IMR-90 (cell line): ENCODE measurements around the gene CPNE6. TPM values are rescaled to one million over a fixed set of nuclear protein-coding genes. Genes with fewer than 3 reads are reported as not detected.
"Not testable (repeated sequence)": the region's sequence is repeated elsewhere in the genome, so short reads cannot be mapped to it uniquely, and the experiment has no call there.

ENCODE experiments used
- ATAC-seq: fragments of 200-7000 bp; cut with Tn5 transposase; 2 replicates; pipeline ENCODE4 v1.9.1; 2020; ENCODE audit warnings: low read depth, mild to moderate bottlenecking, moderate library complexity
- BruUV-seq: library from RNA; stranded (reverse); fragments of 400-500 nt; replicated peaks from 2 replicates; lab custom pipeline; 2021; lab: Mats Ljungman, UMichigan
- CTCF ChIA-PET: fragments of 300-600 bp; formaldehyde crosslinking; extraction: SDS; loops from one replicate; lab custom pipeline; 2021; ENCODE audit warnings: antibody characterized with exemption; lab: Yijun Ruan, JAX
- POLR2A ChIA-PET: fragments of 300-600 bp; sonication (Branson Sonifier 250); formaldehyde crosslinking; loops from one replicate; lab custom pipeline; 2022; ENCODE audit warnings: antibody characterized with exemption; ENCODE audit not compliant: unreplicated experiment; lab: Charles Lee
- DNase-seq: peaks from one replicate; pipeline ENCODE4 v3.0.0; 2013
- H2AFZ ChIP-seq: replicated peaks from 2 replicates; pipeline ENCODE3; 2013; ENCODE audit warnings: low read length, mild to moderate bottlenecking; ENCODE audit not compliant: poor library complexity
- H2AK5ac ChIP-seq: 2 replicates; pipeline ENCODE4 v1.6.1; 2013; ENCODE audit warnings: low read depth, low read length, inconsistent platforms
- H2AK9ac ChIP-seq: replicated peaks from 2 replicates; pipeline ENCODE3; 2013; ENCODE audit warnings: mild to moderate bottlenecking, low read depth, low read length, moderate library complexity; ENCODE audit not compliant: poor library complexity
- H2BK120ac ChIP-seq: 2 replicates; pipeline ENCODE4 v1.6.1; 2013; ENCODE audit warnings: low read depth, low read length, inconsistent platforms
- H2BK15ac ChIP-seq: 3 replicates; pipeline ENCODE4 v1.6.1; 2013; ENCODE audit warnings: low read depth, low read length, inconsistent platforms
- H2BK20ac ChIP-seq: 2 replicates; pipeline ENCODE4 v1.6.1; 2013; ENCODE audit warnings: low read depth, mild to moderate bottlenecking, inconsistent platforms, low read length, moderate library complexity
- H2BK5ac ChIP-seq: 2 replicates; pipeline ENCODE4 v1.6.1; 2013; ENCODE audit warnings: mild to moderate bottlenecking, low read depth, low read length, inconsistent platforms; ENCODE audit not compliant: poor library complexity, severe bottlenecking
- H3K14ac ChIP-seq: replicated peaks from 2 replicates; pipeline ENCODE4 v1.6.1; 2013; ENCODE audit warnings: low read depth, low read length, inconsistent platforms
- H3K18ac ChIP-seq: 2 replicates; pipeline ENCODE4 v1.6.1; 2013; ENCODE audit warnings: low read depth, low read length, control low read depth
- H3K23ac ChIP-seq: 2 replicates; pipeline ENCODE4 v1.6.1; 2013; ENCODE audit warnings: low read depth, low read length, inconsistent platforms
- H3K27ac ChIP-seq: 2 replicates; pipeline ENCODE4 v1.5.1; 2013; ENCODE audit warnings: mild to moderate bottlenecking, control low read depth, low read length; ENCODE audit not compliant: insufficient read depth
- H3K27me3 ChIP-seq: 2 replicates; pipeline ENCODE4 v1.6.1; 2013; ENCODE audit warnings: low read length; ENCODE audit not compliant: control insufficient read depth, insufficient read depth
- H3K36me3 ChIP-seq: 2 replicates; pipeline ENCODE4 v1.6.1; 2013; ENCODE audit warnings: low read length, mixed read lengths; ENCODE audit not compliant: control insufficient read depth, insufficient read depth
- H3K4ac ChIP-seq: 2 replicates; pipeline ENCODE4 v1.6.1; 2013; ENCODE audit warnings: low read depth, low read length, inconsistent platforms
- H3K4me1 ChIP-seq: 2 replicates; pipeline ENCODE4 v1.6.1; 2013; ENCODE audit warnings: low read length, mixed read lengths; ENCODE audit not compliant: control insufficient read depth, insufficient read depth
- H3K4me2 ChIP-seq: 2 replicates; pipeline ENCODE4 v1.6.1; 2013; ENCODE audit warnings: low read depth, mild to moderate bottlenecking, control low read depth, low read length, moderate library complexity
- H3K4me3 ChIP-seq: 2 replicates; pipeline ENCODE4 v1.5.1; 2013; ENCODE audit warnings: low read depth, mild to moderate bottlenecking, control low read depth, low read length, moderate library complexity; ENCODE audit not compliant: insufficient read depth
- H3K56ac ChIP-seq: 2 replicates; pipeline ENCODE4 v1.6.1; 2013; ENCODE audit warnings: low read length, inconsistent platforms; ENCODE audit not compliant: insufficient read depth; ENCODE audit errors: extremely low read depth
- H3K79me1 ChIP-seq, 2 experiments: 2 replicates each; pipeline ENCODE4 v1.6.1; 2013; ENCODE audit warnings: low read length in 2 of 2, inconsistent platforms in 1 of 2, low read depth in 1 of 2
- H3K9ac ChIP-seq: 2 replicates; pipeline ENCODE4 v1.6.1; 2013; ENCODE audit warnings: low read depth, low read length, control low read depth
- H3K9me1 ChIP-seq: 2 replicates; pipeline ENCODE4 v1.6.1; 2013; ENCODE audit warnings: low read length, inconsistent platforms; ENCODE audit not compliant: insufficient read depth
- H3K9me3 ChIP-seq: 2 replicates; pipeline ENCODE4 v1.6.1; 2013; ENCODE audit warnings: low read length; ENCODE audit not compliant: control insufficient read depth, insufficient read depth
- H4K20me1 ChIP-seq: 2 replicates; pipeline ENCODE4 v1.6.1; 2013; ENCODE audit warnings: low read length, inconsistent platforms; ENCODE audit not compliant: insufficient read depth
- H4K5ac ChIP-seq: 2 replicates; pipeline ENCODE4 v1.6.1; 2013; ENCODE audit warnings: mild to moderate bottlenecking, low read depth, low read length, control low read depth
- H4K8ac ChIP-seq, 2 experiments: 2 replicates each; pipeline ENCODE4 v1.6.1; 2013; ENCODE audit warnings: low read depth in 2 of 2, low read length in 2 of 2, control low read depth in 1 of 2, inconsistent platforms in 1 of 2
- H4K91ac ChIP-seq: 2 replicates; pipeline ENCODE4 v1.6.1; 2013; ENCODE audit warnings: low read depth, low read length, inconsistent platforms; ENCODE audit not compliant: insufficient read depth
- CTCF ChIP-seq: conservative IDR thresholded peaks from 2 replicates; pipeline ENCODE4 v1.5.1; 2012; ENCODE audit warnings: mild to moderate bottlenecking, low read depth, low read length, improper control_type of control experiment
- WGBS, 2 experiments: methylation state at CpG; one replicate each; pipeline versions ENCODE4 v1.1.5 to v1.1.7; 2013; ENCODE audit warnings: missing lambda C conversion rate in 2 of 2; ENCODE audit not compliant: insufficient read length in 1 of 2; ENCODE audit errors: extremely low coverage in 2 of 2; 5-methylcytosine and 5-hydroxymethylcytosine counted together
- dilution Hi-C: fragments of 300-500 bp; cut with HindIII; formaldehyde crosslinking; loops from one replicate; pipeline ENCODE4 v1.14.3; 2018; ENCODE audit warnings: low sequenced_read_pairs; ENCODE audit not compliant: unreplicated experiment
- in situ Hi-C: fragments of 300-500 bp; cut with MboI; formaldehyde crosslinking; loops from 3 replicates; pipeline ENCODE4 v1.14.3; 2019; ENCODE audit warnings: low sequenced_read_pairs, inconsistent platforms, mixed read lengths
- intact Hi-C: fragments of 100-400 bp; cut with micrococcal nuclease; formaldehyde crosslinking; loops from 2 replicates; pipeline ENCODE4 v1.10.0; 2022
- polyA plus RNA-seq, 3 experiments: library from polyadenylated mRNA; depleted of rRNA; stranded (reverse); fragments of >200 nt; gene quantifications; 2 replicates each; pipeline ENCODE4 v1.2.3, GENCODE V29; 2012; ENCODE audit warnings: low replicate concordance in 1 of 3
- total RNA-seq: library from RNA; depleted of rRNA; stranded (reverse); fragments of >200 nt; gene quantifications from 2 replicates; pipeline ENCODE4 v1.2.3, GENCODE V29; 2012

CPNE6 gene
- total and polyA plus RNA-seq, 2 of the 4 experiments (the other 2 are of a cell fraction), result not detected

- TF ChIP-seq CTCF, result no peak
These were observed at the start of gene CPNE6 (continued) for GRCh38 chr14:24071144-24071697.

GRCh38 chr14:24024939-24025418, 46.4 kb upstream of the CPNE6 start:
- H4K5ac ChIP-seq, H3K4me2 ChIP-seq, H3K23ac ChIP-seq, dilution Hi-C loops, H3K9me1 ChIP-seq, H2AK9ac ChIP-seq, H2AK5ac ChIP-seq, H4K8ac ChIP-seq, ATAC-seq, H3K36me3 ChIP-seq, H2AFZ ChIP-seq, DNase-seq, BruUV-seq, in situ Hi-C loops, H3K27me3 ChIP-seq, POLR2A ChIA-PET, intact Hi-C loops, H2BK120ac ChIP-seq, H3K56ac ChIP-seq, H3K18ac ChIP-seq, H3K27ac ChIP-seq, H4K91ac ChIP-seq, H3K79me1 ChIP-seq, H3K9ac ChIP-seq, H4K20me1 ChIP-seq, H3K14ac ChIP-seq, H3K4me1 ChIP-seq, CTCF ChIA-PET, H3K4me3 ChIP-seq, H2BK20ac ChIP-seq, H2BK15ac ChIP-seq, H2BK5ac ChIP-seq, H3K9me3 ChIP-seq, H3K4ac ChIP-seq: not testable (repeated sequence)
- no CpG with 5 or more reads among the region's 3 CpGs for WGBS, 2 experiments

GRCh38 chr14:24029687-24030086, 41.7 kb upstream of the CPNE6 start:
- H2AK9ac ChIP-seq, CTCF ChIA-PET, POLR2A ChIA-PET, H3K79me1 ChIP-seq, H3K9ac ChIP-seq, H2BK20ac ChIP-seq, H3K56ac ChIP-seq, H2BK5ac ChIP-seq, H3K14ac ChIP-seq, BruUV-seq, H3K9me1 ChIP-seq, H4K5ac ChIP-seq, H2AK5ac ChIP-seq, H3K4ac ChIP-seq, H3K27me3 ChIP-seq, H3K4me2 ChIP-seq, H3K4me3 ChIP-seq, DNase-seq, H4K8ac ChIP-seq, H3K23ac ChIP-seq, H2BK15ac ChIP-seq, H3K9me3 ChIP-seq, H4K20me1 ChIP-seq, H3K4me1 ChIP-seq, H3K18ac ChIP-seq, H3K27ac ChIP-seq, H4K91ac ChIP-seq, dilution Hi-C loops, H3K36me3 ChIP-seq, H2AFZ ChIP-seq, H2BK120ac ChIP-seq, ATAC-seq: not testable (repeated sequence)
- intact Hi-C loops (loop anchor here (5.0 kb wide), 1 partner anchor 42 kb away; the partner anchor contains the start of gene DHRS4L2), in situ Hi-C loops (loop anchor here (10.0 kb wide), 1 partner anchor 45 kb away; the partner anchor contains the start of gene DHRS4L2)
- no CpG with 5 or more reads among the region's 3 CpGs for WGBS, 2 experiments
